PC-3 (cell line): Measurements from ENCODE around the gene TTI1.

ENCODE experiments used
- EZH2phosphoT487 ChIP-seq: fragments of 300-600 bp; sonication (generic); IDR thresholded peaks from 2 replicates; pipeline ENCODE4 v1.6.1; 2018; ENCODE audit warnings: mild to moderate bottlenecking, antibody characterized with exemption, low read length, borderline replicate concordance
- TF ChIP-seq, protein P1 (sequence below): fragments of 300-600 bp; sonication (generic); conservative IDR thresholded peaks from 2 replicates; pipeline ENCODE4 v1.5.1; 2017; ENCODE audit warnings: antibody characterized with exemption, low read depth, mild to moderate bottlenecking, low read length

- TF ChIP-seq, protein P1, sequence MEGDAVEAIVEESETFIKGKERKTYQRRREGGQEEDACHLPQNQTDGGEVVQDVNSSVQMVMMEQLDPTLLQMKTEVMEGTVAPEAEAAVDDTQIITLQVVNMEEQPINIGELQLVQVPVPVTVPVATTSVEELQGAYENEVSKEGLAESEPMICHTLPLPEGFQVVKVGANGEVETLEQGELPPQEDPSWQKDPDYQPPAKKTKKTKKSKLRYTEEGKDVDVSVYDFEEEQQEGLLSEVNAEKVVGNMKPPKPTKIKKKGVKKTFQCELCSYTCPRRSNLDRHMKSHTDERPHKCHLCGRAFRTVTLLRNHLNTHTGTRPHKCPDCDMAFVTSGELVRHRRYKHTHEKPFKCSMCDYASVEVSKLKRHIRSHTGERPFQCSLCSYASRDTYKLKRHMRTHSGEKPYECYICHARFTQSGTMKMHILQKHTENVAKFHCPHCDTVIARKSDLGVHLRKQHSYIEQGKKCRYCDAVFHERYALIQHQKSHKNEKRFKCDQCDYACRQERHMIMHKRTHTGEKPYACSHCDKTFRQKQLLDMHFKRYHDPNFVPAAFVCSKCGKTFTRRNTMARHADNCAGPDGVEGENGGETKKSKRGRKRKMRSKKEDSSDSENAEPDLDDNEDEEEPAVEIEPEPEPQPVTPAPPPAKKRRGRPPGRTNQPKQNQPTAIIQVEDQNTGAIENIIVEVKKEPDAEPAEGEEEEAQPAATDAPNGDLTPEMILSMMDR, result no peak
- TF ChIP-seq EZH2phosphoT487, result no peak
Observed at GRCh38 chr20:38055294-38055693, 22.0 kb upstream of the TTI1 start.
